Activated CD4-positive, CD25-positive, alpha-beta regulatory T cell treated with anti-CD3 and anti-CD28 coated beads, Interleukin-2, amount 50 U/mL, for 16 hours (primary cell): ENCODE results near the gene HNRNPA0.
"Not testable (repeated sequence)": the region's sequence is repeated elsewhere in the genome, so short reads cannot be mapped to it uniquely, and the experiment has no call there.

Experiments used
- DNase-seq: peaks from one replicate; pipeline ENCODE4 v3.0.0-alpha.2; 2020; ENCODE audit warnings: low read depth, low spot score

The HNRNPA0 gene

DNA sequence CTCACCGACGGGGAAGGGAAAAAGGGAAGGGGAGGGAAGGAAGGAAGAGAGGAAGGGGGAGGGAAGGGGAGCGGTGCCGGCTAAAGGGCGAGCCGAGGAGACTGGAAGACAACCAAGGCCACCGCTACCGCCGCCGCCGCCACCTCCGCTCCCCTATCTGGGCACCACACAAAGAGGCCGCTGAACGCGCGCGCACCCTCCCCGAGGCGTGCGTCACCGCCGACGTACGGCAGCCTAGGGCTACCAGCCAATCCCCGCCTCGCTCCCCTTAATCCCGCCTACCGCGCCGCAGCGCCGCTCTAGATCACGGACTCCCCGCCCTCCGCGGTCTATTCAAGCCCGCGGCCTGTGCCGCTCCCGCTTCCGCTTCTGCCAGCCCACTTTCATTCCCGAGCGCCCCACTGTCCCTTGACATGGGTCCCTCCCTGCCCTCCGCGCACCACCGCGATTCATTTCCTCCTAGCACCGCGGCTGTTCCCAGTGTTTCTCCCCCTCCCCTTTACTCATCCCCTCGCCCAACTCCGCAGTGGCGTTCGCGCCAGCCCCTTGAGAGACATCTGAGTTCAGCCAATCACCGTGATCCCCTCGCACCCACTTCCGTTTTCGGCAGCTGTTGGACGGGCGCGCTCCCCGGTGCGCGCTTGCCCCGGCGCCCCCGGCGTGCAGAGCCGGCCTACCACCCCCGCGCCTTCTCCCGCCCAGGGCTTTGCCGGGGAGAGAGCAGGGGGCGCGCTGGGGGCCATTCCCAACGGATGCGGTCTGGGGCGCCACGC, at the start of gene HNRNPA0:
Gene HNRNPA0 (minus strand): TSS at position 176 of the 773 bp plus-strand sequence. CDS start 297 bp downstream, outside the sequence.
- peak; percentile 94 for DNase-seq

DNA sequence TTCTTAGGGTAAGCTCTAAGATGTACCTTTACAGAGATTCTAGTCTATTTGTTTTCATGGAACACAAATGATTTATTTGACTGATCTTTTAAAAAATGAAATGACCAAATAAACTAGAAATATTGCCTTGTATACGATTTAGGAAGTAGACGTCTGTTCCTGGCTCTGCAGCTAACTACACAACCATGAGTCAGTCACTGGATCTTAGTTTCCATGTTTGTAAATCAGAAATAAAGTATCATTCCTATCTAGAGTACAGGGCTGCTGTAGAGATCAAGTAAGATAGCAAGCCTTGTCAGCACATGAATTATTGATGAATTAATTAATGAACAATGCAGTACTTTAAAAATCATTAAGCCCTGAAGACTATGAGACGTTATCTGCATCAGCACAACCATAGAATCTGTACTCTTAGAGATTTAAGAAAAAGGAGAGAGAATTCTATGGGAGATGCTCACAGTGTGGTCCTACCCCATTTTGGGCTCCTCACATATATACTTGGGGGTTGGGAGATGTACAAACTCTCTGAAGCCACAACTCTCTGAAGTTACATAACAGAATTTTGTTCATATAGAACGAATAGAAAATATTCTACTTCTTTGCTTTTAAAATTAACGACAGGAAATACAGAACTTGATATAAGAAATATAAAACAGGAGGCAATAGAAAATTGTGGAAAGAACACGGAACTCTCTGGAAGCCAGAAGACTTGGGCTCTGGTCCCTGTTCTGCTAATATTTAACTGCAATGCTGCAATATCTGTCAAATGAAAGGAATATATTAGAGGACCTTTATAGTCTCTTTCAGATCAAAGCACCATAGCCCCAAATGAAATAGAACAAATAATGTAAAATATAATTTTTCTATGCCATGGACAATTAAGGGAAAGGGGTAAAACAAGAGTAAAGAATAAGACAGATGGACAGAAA, 48.4 kb upstream of the HNRNPA0 start:
- DNase-seq, result no peak

DNA sequence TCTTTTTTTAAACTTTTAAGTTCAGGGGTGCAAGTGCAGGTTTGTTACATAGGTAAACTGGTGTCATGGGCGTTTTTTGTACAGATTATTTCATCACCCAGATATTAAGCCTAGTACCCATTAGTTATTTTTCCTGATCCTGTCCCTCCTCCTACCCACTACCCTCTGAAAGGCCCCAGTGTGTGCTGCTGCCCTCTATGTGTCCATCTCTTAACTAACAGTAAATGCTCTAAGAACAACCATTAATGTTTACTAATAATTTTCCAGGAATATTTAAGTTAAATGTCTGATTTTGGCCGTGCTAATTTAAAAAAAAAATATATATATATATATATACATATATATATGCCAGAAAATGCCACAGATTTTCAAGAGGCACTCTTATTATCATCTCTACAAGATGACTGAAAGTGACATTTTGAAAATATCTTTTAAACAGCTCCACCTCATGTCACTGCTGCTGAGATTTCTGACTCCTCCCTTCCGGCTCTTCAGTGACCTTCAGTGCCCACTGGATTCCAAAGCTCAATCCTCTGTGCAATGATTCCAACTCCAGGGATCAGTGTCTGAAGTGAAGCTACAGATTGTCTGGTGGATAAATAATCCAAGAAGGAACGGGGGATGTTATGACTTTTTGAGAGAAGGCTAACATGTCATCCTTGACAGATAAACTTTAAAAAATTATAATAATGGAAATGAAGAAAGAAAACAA, 46.7 kb upstream of the HNRNPA0 start:
- DNase-seq, result no peak

DNA sequence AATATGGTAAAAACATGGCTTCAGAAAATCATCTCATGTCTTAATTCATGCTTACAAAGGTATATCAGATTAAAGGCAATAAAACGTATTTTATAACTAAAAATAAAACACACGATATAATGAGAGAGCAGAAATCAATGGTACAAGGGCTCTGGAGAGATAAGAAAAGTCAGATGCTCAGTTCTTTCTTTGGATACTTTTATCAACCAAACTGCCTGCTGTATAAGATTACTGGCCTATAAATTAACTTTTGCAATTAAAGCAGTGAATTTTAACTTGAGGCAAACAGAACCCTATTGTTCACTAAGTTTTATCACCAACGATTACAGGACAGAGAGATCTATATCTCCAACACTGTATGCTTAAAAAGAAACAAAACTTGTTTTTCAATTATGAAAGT, 42.1 kb upstream of the HNRNPA0 start:
- no peak for DNase-seq

DNA sequence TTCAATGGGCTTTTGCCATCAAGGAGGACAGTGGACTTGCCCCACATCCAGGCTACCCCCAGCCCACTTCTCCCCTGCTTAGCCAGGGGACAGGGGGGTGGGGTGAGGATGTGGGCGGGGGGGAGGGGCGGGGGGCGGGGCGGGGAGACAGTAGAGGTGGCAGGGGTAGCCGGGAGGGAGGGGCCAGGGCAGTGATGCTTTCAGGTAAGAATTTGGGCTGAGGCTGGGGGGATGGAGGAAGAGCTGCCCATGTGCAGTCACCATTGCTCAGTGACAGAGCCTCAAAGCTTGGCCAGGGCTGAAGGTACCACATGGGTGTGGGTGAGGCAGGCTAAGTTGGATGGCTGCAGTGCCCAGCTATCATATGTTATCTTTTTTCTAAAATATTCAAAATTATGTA, 40.7 kb upstream of the HNRNPA0 start:
- no peak for DNase-seq

DNA sequence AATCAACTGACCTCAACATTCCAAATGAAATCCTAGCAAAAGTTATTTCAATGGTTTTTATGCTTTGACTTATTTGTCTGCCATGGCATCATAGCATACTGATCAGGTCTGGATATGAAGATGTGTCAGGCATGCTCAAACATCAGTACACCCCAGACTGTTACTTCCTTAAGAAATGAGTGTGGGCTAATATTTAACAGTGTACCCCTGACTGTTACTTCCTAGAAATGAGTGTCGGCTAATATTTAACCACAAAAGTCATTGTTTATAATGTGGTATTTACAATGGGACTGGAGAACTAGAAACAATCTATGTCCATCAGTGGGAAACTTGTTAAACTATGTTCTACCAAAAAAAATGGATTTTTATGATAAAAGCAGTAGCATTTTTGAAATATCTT, 38.1 kb upstream of the HNRNPA0 start:
- DNase-seq, result no peak

DNA sequence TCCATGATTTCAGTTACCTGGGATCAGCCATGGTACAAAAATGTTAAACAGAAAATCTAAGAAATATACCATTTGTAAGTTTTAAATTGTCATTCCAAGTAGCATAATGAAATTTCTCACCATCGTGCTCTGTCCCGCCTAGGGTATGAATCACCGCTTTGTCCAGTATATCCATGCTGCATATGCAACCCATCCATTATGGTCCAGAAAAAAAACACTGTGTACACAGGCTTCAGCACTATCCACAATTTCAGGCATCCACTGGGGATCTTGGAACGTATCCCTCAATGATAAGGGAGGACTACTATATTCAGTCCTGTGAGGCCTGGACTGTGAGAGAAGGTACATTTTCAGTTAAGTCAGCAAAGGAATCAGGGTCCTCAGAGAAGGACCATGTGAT, 37.6 kb upstream of the HNRNPA0 start:
- no peak for DNase-seq

DNA sequence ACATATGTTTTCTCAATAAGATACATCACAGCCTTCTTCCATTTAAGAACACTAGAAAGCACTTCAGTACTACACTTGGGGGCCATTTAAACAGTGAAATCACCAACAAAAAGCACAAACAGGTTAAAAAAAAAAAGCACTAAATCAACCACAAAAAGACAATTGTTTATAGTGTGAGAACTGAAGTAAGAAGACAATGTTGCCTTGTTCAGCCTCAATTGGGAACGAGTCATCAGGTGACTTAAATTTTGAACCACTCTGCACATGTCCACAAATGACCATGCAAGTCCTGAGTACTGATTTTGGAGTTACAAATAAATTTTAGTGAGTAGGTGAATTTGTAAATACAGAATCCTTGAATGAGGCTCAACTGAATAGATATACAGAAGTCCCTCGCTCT, 37.2 kb upstream of the HNRNPA0 start:
- DNase-seq, result no peak

DNA sequence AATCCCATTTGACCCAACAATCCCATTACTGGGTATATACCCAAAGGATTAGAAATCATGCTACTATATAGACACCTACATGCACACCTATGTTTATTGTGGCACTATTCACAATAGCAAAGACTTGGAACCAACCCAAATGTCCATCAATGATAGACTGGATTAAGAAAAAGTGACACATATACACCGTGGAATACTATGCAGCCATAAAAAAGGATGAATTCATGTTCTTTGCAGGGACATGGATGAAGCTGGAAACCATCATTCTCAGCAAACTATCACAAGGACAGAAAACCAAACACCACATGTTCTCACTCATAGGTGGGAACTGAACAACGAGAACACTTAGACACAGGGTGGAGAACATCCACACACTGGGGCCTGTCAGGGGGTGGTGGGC, 34.4 kb upstream of the HNRNPA0 start:
- not testable (repeated sequence) for DNase-seq

DNA sequence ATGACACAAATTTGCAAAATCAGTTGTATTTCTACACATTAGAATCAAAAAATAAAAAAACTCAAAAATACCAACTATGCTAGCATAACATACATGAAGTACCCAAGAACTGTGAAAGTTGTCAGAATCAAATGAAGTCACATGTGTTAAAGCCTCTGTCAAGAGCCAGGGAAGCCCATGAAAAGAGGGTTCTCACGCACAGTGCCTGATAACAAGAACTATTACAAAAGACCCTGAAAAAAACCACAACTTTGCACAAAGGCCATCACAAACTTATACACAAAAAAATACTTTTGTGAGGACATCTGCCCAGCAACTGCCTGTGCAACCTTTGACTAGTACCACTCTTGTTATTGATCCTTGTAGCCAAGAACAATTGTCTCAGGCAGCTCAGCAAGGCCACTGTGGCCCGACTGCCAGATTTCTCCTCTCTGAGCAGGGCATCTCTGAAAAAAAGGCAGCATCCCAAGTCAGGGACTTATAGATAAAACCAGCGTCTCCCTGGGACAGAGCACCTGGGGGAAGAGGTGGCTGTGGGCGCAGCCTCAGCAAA, 28.9 kb upstream of the HNRNPA0 start:
- no peak for DNase-seq

DNA sequence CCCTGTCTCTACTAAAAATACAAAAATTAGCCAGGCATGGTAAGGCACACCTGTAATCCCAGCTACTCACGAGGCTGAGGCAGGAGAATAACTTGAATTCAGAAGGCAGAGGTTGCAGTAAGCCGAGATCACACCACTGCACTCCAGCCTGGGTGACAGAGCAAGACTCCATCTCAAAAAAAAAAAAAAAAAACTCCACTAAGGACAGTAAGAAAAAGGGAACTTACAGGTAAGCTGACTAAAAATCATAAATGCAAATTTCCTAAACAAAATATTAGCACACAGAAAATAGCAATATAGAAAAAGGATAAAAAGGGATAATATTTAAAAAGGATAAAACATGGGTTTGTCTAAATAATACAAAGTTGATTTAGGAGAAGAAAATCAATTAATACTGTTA, 27.9 kb upstream of the HNRNPA0 start:
- no peak for DNase-seq

DNA sequence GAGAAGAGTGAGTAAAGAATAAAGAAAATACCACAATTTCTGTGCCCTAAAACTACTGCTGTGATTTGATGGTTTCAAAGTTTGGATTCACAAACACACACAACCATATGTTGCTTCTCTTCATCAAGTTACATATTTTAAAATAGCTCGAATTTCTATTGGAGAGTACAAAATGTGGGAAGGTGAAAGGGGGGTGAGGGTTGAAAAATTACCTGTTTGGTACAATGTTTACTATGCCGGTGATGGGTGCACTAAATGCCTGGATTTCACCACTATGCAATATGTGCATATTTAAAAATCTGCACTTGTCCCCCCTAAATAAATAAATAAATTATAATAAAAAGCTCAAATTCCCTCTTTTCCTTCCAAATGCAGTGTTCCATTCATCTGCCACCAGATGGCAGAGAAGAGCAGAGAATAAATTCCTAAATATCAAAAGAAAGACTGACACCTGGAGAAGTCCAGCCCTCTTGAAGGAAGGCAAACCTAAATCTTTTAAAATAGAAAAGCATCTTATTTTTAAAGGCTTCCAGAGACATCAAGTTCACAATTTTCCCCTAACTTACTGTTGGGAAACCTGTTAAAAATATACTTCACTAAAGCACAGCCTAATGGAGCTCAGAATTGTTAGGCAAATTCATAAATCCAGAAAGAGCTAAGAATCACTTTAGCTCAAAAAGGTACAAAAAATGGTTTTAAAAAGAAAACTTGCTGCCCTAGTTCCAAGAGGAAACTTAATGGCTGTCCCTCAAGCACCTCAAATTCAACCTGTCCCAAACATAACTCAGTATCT, 24.8 kb upstream of the HNRNPA0 start:
- no peak for DNase-seq

DNA sequence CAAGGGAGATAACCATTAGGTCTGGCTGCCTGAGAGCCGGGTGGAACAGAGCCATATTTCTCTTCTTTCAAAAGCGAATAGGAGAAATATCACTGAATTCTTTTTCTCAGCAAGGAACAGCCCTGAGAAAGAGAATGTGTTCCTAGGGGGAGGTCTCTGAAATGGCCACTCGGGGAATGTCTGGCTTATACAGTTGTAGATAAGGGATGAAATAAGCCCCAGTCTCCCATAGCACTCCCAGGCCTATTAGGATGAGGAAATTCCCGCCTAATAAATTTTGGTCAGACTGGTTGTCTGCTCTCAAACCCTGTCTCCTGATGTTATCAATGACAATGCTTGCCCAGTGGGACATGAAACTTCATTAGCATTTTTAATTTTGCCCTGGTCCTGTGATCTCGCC, 13.8 kb upstream of the HNRNPA0 start:
- DNase-seq, result not testable (repeated sequence)

DNA sequence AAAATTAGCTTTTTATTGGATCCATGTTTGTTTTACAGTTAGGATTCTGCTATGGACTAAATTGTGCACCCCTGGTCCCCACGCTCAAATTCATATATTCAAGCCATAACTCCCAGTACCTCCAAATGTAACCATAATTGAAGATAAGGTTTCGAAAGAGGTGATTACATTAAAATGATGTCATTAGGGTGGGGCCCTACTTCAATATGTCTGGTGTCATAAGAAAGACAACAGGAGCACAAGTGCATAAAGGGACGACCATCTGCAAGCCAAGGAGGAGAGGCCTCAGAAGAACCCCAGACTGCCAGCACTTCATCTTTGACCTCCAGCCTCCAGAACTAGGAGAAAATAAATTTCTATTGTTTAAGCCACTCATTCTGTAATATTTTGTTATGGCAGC, 7.4 kb upstream of the HNRNPA0 start:
- no peak for DNase-seq

DNA sequence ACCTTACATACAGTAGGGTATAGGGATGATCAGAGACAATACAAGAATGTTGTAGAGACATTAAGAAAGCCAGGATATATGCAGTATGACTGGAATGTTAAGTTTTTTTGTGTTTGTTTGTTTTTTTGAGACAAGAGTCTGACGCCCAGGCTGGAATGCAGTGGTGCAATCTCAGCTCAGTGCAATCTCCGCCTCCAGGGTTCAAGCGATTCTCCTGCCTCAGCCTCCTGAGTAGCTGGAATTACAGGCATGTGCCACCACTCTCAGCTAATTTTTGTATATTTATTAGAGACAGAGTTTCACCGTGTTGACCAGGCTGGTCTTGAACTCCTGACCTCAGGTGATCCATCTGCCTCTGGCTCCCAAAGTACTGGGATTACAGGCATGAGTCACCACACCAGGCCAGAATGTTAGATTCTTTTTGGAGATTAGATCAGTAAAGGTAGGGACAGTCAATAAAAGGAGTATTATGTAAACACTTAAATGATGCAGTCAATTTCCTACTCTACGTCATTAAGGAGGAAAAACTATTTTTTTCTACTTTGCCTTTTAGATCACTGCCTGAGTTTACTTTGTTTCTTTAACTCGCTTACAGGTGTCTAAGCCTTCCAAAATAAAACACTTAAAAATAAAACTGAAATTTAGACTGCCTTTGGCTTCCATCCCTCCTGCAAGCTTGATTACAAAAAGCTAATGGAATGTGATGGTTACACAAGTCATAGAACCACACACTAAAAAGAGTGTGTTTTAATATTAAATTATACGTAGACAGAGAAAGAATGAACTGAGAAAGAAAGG, 6.8 kb upstream of the HNRNPA0 start:
- DNase-seq, result no peak

DNA sequence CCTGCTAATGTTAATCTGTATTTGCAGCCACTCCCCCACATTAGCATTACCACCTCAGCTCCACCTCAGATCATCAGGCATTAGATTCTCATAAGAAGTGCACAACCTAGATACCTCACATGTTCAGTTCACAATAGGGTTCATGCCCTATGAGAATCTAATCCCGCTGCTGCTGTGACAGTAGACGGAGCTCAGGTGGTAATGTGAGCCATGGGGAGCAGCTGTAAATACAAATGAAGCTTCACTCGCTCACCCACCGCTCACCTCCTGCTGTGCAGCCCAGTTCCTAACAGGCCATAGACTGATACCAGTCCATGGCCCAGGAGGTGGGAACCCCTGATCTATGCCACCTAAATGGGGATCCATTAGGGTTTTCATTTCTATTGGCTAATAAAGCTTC, 6.1 kb upstream of the HNRNPA0 start:
- no peak for DNase-seq

DNA sequence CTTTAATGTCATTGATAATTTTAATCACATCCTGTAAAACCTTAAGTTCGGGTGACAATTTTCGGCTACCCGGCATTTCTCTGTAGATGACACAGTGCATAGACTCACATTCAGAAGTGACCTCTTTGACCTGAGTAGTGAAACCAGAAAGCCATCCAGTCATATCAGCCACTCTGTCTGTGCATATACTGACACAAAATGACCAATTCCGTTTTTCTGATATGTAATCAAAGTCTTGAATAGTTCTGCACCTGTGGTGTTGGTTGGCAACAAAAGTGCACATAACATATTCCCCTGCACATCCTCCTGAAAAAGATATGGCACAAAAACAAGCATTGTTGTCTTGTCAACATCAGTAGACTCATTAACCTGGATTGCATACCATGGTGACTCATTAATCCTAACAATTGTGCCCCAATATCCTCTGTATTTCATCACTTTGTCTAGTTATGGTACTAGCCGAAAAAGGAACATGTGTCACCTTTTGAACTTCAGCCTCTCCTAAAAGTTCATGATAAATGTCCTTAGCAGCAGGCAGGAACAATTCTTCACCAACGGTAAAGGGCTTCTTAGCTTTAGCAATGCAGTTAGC, 4.6 kb upstream of the HNRNPA0 start:
- no peak for DNase-seq

DNA sequence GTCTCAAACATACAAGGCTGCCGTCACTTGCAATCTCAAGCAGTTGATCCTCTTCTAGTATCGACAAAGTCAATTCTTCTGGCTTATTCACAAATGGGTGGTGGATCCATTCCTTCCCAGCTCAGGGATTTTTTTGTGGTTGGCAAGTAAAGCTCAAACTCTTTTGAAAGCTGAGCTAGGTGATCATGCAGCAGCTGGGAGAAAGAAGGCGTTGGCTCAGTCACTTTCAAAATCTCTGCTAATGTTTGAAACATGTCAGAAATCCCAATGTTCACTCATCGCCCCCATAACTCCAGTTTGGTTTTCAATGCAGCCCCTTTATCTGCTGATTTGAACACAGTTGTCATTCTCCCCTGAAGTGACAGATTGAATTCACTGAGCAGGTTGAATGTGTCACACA, 4.0 kb upstream of the HNRNPA0 start:
- DNase-seq, result no peak

DNA sequence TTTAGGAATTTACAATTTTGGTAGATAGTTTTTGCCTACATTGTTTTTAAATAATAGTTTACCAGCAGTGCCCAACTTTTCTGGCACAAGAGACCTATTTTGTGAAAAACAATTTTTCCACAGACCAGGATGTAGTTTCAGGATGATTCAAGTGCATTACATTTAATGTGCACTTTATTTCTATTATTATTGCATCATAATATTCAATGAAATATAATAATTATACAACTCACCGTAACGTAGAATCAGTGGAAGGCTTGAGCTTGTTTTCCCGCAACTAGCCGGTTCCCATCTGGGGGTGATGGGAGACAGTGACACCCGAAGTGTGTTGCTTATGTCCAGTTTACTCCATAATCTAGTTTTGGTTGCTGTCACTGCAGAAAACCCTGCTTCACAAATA, 3.5 kb upstream of the HNRNPA0 start:
- no peak for DNase-seq
